Measurements from ENCODE around the gene FBXW7. TPM values are rescaled to one million over a fixed set of nuclear protein-coding genes. Genes with fewer than 3 reads are reported as not detected.
A peak's percentile ranks its signal among the peaks of the same experiment; 100 is the strongest.

The FBXW7 gene
- total RNA-seq, 1 donor from 2014 or later: 70.3 TPM

GRCh38 chr4:152283801-152284470 lies 252.0 kb downstream of the FBXW7 start:
- no peak for DNase-seq (ENCODE audit: low spot score)

- no peak for DNase-seq (ENCODE audit: low spot score)
These were observed 254.1 kb downstream of the FBXW7 start for GRCh38 chr4:152281822-152282221.

GRCh38 chr4:152281211-152281610 lies 254.7 kb downstream of the FBXW7 start:
- no peak for DNase-seq (ENCODE audit: low spot score)

- DNase-seq (ENCODE audit: low spot score): no peak
These were observed 256.7 kb downstream of the FBXW7 start for GRCh38 chr4:152279234-152279566.

GRCh38 chr4:152278505-152279233 lies 257.2 kb downstream of the FBXW7 start:
- DNase-seq (ENCODE audit: low spot score): peak; percentile 90

- DNase-seq (ENCODE audit: low spot score): no peak
These were observed 257.8 kb downstream of the FBXW7 start for GRCh38 chr4:152278172-152278504.

GRCh38 chr4:152277333-152277732 lies 258.6 kb downstream of the FBXW7 start:
- DNase-seq (ENCODE audit: low spot score): no peak

- no peak for DNase-seq (ENCODE audit: low spot score)
These were observed 262.5 kb downstream of the FBXW7 start for GRCh38 chr4:152273343-152273742.

Other genes starting within 250 kb of the FBXW7 start
- gene TMEM154, start 143.9 kb upstream of the FBXW7 start, total RNA-seq: 86.5 TPM
- gene TIGD4, start 243.6 kb upstream of the FBXW7 start, total RNA-seq: 1.6 TPM
- gene ARFIP1, start 243.9 kb upstream of the FBXW7 start, total RNA-seq: 56.5 TPM